Activated naive CD4-positive, alpha-beta T cell treated with Interleukin-2 at 50 U/mL for 16 hours (primary cell): ENCODE results near the gene BAIAP2L1.

Source experiments
- DNase-seq: peaks from one replicate; pipeline ENCODE4 v3.0.0-alpha.2; 2020

BAIAP2L1 gene

GRCh38 chr7:98289333-98289875 lies 111.5 kb downstream of the BAIAP2L1 start:
- no peak for DNase-seq

DNA sequence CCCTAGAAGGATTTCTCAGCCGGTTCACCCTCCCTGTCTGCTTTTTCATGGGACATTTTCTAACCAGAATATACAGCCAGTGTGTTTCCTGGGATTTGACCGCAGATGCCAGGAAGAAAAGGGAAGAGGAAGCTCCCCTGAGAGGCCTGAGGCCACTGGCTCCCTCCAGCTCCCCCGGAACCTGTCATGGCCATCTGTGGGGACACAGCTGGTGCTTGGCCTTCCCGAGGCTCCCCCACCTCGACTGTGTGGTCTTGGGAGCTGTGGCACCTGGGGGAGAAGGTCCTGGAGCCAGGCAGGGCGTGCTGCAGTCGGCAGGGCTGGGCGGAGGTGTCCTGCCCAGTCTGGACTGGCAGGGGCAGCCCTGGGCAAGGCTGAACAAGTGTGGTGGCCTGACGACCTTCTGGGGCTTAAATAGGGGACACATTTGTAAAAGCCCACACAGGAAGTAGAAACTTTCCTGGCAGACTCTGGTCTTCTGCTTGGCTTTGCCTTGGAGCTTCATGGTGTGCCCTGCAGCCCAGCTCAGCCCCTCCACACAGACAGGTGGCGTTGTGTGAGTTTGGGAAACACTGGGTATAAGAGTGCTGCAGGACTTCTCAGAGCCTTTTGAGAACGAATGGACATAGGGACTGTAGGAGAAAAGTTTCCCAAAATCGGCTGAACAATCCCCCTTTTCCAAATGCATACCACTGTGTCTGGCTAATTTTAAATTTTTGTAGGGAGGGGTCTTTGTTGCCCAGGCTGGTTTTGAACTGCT lies 112.6 kb downstream of the BAIAP2L1 start:
- DNase-seq: no peak

DNA sequence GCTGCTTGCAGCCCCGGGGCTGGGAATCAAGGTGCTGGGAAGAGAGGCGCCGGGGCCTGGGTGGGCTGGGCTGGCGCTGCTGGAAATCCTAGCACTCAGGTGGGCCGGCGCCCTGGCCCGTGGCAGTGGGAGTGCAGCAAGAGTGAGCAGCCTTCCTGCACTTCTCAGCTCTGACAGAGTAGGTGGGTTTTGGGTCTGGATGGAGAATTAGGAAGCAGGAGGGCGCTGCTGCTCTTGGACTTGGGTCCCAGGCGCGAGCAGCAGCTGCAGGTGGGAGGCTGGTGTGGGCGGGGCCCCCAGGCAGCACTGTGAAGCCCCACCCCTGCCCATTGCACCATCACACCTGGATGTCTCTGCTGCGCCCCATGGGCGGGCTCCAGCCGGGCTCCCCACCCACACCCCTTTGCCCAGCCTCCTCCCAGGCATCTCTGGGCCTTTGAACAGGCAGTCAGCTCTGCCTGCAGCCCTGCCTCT lies 113.4 kb downstream of the BAIAP2L1 start:
- no peak for DNase-seq

GRCh38 chr7:98286701-98287485 lies 114.0 kb downstream of the BAIAP2L1 start:
- no peak for DNase-seq

DNA sequence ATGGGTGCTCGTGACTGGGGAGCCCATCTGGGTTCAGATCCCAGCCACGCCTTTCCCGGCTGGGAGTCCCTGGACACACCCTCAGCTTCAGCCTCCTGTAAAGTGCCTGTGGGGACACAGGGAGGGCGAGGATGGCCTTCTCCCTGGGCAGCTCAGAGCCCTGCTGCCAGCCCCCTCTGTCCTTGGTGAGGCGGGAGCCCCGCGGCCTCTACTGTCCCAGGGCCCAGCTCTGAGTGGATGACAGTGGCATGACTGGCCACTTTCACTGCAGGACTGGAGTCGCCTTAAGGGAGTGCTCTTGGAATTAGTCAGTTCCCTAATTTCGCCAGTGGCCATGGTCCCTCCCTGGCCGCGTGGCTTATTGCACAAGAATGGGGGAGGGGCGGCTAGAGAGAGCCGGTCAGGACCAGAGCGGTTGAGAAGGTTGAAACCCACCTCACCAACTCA lies 114.8 kb downstream of the BAIAP2L1 start:
- no peak for DNase-seq

DNA sequence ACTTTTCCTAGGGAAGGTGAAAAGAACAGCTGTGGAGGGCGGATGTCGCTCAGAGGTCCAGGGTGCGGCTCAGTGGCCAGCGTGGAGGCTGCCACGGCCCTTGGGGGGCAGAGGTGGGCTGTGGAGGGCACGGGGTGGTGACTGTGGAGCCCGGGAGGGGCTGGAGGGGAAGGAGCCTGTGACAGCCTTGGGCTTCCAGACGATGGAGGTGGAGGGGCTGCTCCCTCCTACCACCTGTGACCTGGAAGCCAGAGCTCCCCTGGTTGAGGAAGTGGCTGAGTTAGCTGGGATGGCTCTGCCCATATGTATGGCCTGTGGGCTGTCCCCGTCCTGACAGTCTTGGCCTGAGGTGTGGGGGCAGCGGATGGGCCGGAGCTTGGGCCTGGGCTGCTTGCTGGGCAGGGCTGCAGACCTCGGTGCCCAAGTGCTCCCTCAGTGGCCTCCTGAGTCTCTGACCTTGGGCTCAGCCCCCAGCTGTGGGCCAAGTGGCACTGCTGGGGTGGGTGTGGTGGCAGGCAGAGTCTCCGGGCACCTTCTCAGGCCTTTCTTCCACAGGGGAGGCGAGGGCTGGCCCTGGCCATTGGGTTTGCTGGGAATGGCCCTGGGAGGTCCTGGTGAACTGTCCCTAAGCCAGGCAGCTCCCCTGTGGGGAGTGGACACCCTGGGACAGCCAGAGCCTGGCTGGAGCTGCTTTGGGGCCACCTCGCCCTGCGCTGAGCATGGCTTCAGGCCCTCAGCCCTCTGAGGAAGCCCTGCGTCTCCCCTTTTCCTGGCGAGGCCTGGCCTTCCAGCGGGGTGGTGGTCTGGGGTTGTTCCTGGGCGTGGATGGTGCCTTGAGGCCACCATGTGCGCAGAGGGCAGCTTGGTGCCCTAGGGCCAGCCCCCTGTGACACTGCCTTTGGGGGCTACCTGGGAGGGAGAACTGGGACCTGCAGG lies 115.5 kb downstream of the BAIAP2L1 start:
- no peak for DNase-seq

DNA sequence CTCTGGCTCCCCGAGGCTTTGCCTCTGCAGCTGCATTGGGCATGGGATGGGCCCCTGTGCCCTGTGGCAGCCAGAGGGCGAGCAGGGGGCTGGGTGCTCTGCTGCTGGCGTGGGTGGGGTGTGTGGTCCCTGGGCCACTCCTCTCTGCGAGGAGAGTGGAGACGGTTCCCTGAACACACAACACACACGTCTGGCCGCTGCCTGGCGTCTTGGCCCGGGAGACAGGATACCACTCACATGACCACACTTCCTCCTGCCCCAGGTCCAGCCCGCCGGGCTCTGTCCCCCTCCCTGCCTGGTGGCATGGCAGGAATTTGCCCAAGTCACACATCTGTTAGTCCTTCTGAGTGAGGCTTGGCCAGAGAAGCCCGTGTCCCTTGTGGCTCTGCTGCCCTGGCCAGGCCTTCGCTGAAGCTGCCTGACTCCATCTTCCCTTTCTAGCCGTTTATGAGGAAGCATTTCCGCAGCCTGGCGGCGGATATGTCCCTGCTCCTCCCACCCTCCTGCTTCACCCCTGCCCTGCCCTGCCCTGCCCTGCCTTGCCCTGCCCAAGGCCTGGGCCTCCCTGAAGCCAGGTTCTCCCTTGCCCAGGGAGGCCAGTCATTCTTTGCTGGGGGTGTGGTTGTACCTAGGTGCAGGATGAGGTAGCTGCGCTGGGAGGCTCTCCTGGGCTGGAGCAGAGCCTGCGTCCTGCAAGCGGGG lies 116.4 kb downstream of the BAIAP2L1 start:
- no peak for DNase-seq

DNA sequence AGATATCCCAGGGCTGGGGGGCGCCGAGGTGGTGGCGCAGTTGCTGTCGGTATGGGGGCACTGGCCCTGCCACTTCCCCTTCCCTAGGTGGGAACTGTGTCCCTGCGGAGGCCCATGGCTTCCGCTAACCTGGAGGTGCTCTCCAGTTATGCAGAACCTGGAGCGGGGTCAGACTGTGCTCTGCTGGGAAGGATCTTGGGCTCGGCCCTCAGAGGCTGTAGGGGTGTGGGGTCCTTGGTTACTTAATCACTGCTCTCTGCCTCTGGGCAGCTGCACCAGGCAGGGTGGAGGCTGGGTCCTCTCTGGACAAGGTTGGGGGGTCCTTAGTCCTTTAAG lies 117.0 kb downstream of the BAIAP2L1 start:
- no peak for DNase-seq

GRCh38 chr7:98283127-98283886 lies 117.6 kb downstream of the BAIAP2L1 start:
- no peak for DNase-seq

GRCh38 chr7:98282703-98283102 lies 118.2 kb downstream of the BAIAP2L1 start:
- no peak for DNase-seq

GRCh38 chr7:98281757-98282606 lies 118.9 kb downstream of the BAIAP2L1 start:
- no peak for DNase-seq

- DNase-seq: peak; percentile 88
These were observed 119.8 kb downstream of the BAIAP2L1 start, which contains the start of gene BRI3 for GRCh38 chr7:98280791-98281756. Gene BRI3 (plus strand): TSS chr7:98281686. CDS start chr7:98281796, 110 bp downstream.

DNA sequence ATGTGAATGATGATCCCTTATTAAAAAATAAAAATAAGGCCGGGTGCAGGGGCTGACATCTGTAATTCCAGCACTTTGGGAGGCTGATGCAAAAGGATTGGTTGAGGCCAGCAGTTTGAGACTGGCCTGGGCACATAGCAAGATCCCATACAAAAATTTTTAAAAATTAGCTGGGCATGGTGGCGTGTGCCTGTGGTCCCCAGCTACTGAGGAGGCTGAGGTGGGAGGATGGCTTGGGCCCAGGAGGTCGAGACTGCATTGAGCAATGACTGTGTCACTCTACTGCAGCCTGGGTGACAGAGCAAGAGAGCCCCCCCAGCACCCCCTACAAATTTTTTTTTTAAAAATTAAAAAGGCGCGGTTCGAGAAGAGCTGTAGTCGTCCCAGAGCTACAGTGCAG lies 120.6 kb downstream of the BAIAP2L1 start:
- DNase-seq: no peak

- DNase-seq: no peak
These were observed 122.0 kb downstream of the BAIAP2L1 start for GRCh38 chr7:98278936-98279335.

- DNase-seq: no peak
These were observed 122.5 kb downstream of the BAIAP2L1 start for GRCh38 chr7:98278408-98278807.

DNA sequence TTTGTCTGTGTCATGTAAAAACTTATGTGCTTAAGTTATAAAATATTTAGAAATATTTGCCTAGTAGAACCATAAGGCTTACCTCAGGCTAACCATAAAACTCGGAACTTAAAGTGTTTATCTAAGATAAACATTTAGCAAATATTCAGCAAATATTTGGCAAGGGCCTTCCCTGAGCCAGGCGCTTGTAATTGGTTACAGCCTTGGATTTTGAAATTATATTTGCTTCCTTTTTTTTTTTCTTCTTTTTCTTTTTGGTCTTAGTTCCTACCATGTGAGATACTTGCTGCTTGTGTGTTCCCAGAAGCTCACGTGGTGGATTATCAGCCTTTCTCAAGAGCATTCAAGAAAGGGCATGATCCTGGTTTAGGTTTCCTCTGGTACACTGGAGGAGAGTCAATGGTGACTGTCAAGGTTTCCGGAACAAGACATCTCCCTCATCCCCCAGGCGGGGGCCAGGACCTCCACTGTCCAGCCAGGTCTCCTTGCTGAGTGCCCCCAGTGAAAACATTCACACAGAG lies 124.6 kb downstream of the BAIAP2L1 start:
- no peak for DNase-seq

DNA sequence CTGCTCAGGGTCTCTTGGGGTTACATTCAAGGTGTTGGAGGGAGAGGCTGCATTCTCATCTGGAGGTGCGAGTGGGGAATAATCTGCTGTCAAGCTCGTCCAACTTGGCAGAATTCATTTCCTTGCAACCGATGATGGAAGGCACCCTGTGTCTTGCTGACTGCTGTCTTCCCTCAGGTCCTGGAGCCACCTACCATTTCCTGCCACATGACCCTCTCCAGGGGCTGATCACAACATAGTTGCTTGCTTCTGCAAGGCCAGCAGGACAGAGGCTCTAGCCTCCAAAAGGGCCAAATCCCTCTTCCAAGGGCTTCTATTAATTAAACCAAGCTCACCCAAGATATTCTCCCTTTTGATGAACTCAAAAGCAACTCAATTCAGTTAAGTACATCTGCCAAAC lies 133.6 kb downstream of the BAIAP2L1 start:
- no peak for DNase-seq

DNA sequence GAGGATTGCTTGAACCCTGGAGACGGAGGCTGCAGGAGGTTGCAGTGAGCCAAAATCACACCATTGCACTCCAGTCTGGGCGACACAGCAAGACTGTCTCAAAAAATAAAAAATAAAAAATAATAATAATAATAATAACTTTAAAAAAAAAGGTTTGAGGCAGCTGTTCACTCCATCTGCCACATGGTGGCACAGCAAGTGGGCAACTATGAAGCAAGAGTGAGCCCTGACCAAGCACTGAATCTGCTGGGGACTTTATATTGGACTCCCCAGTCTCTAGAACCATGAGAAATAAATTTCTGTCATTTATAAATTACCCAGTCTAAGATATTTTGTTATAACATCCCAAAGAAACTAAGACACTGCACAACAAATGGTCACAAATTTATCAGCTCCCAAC lies 134.1 kb downstream of the BAIAP2L1 start:
- no peak for DNase-seq

DNA sequence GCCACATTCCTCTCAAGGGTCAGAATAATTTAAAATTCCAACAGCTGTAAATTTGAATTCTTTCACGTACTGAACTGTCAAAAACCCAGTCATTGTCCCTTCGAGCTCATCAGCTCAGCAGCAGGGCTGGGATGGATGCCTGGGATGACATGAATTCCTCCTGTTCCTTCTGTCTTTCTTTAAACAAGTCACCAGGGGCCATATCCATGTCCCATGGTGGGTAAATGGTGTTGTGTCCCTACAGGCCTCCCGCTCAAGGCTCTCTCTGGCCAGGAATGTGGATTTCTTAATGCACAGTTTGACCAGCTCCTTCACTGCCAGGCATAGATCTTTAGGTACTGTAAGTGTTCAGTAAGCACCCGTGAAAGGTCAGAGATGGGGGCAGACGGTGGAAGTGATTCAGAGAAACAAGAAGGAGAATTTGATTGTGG lies 135.0 kb downstream of the BAIAP2L1 start:
- DNase-seq: no peak
